HCT116 (cell line): ENCODE data around the gene ASB9. TPM values are rescaled to one million over a fixed set of nuclear protein-coding genes. Genes with fewer than 3 reads are reported as not detected.

Experiments
- ATAC-seq: fragments of 200-7000 bp; cut with Tn5 transposase; 2 replicates; pipeline ENCODE4 v1.9.1; 2020; ENCODE audit warnings: mild to moderate bottlenecking, moderate library complexity
- BruUV-seq: library from RNA; stranded (reverse); fragments of 400-500 nt; replicated peaks from 2 replicates; lab custom pipeline; 2021; lab: Mats Ljungman, UMichigan
- CTCF ChIA-PET: fragments of 300-600 bp; sonication (Branson Sonifier 250); formaldehyde crosslinking; loops from one replicate; lab custom pipeline; 2021; ENCODE audit warnings: antibody characterized with exemption; lab: Charles Lee
- POLR2A ChIA-PET: fragments of 300-600, 350-600 bp; sonication (Branson Sonifier 250); formaldehyde crosslinking; loops from one replicate; lab custom pipeline; 2021; ENCODE audit warnings: antibody characterized with exemption; lab: Charles Lee
- RAD21 ChIA-PET, 2 experiments: fragments of 300-600 bp; sonication (Branson Sonifier 250); formaldehyde crosslinking; loops; one replicate each; lab custom pipeline; 2023; ENCODE audit warnings: low total read pairs in 2 of 2; ENCODE audit not compliant: uncharacterized antibody in 2 of 2, unreplicated experiment in 2 of 2, low non-redundant PET in 1 of 2; lab: Charles Lee
- DNase-seq: peaks from one replicate; pipeline ENCODE4 v3.0.0-alpha.2; 2010; ENCODE audit warnings: low read depth, low spot score
- H2AFZ ChIP-seq: fragments of 200-600 bp; shearing (Covaris generic), sonication (generic); 2 replicates; pipeline ENCODE4 v1.6.1; 2017; ENCODE audit warnings: low read depth, mixed run types, mixed read lengths, antibody characterized with exemption, low read length; ENCODE audit not compliant: poor library complexity, severe bottlenecking
- H3K27ac ChIP-seq: 2 replicates; pipeline ENCODE4 v1.5.1; 2012; ENCODE audit warnings: low read depth, low read length
- H3K27me3 ChIP-seq: fragments of 200-600 bp; sonication (generic); 2 replicates; pipeline ENCODE4 v1.6.1; 2016; ENCODE audit warnings: mixed run types, low read length, mixed read lengths; ENCODE audit not compliant: insufficient read depth
- H3K36me3 ChIP-seq, 2 experiments: fragments of 200-500 bp in 1 of 2; fragments of 200-600 bp in 1 of 2; sonication (Bioruptor generic) in 1 of 2; sonication (generic) in 1 of 2; 2 replicates each; pipeline versions ENCODE4 v1.5.1 to v1.6.1; 2014 to 2016; ENCODE audit warnings: low read length in 2 of 2, inconsistent platforms in 1 of 2, mixed read lengths in 1 of 2, mixed run types in 1 of 2; ENCODE audit not compliant: insufficient read depth in 2 of 2, control insufficient read depth in 1 of 2
- H3K4me1 ChIP-seq, 2 experiments: fragments of 200-600 bp in 1 of 2; sonication (generic) in 1 of 2; 2 replicates each; pipeline versions ENCODE4 v1.5.1 to v1.6.1; 2012 to 2017; ENCODE audit warnings: low read length in 2 of 2, inconsistent platforms in 1 of 2, mild to moderate bottlenecking in 1 of 2, mixed read lengths in 1 of 2, mixed run types in 1 of 2, moderate library complexity in 1 of 2; ENCODE audit not compliant: insufficient read depth in 2 of 2, control insufficient read depth in 1 of 2
- H3K4me2 ChIP-seq: fragments of 200-600 bp; sonication (generic); 2 replicates; pipeline ENCODE4 v1.6.1; 2017; ENCODE audit warnings: mixed run types, low read length, mixed read lengths
- H3K4me3 ChIP-seq, 2 experiments: fragments of 200-600 bp in 1 of 2; sonication (generic) in 1 of 2; replicated peaks in 1 of 2; 2 replicates each; pipeline ENCODE4 v1.5.1; 2011 to 2016; ENCODE audit warnings: low read length in 2 of 2, control low read depth in 1 of 2, low read depth in 1 of 2, mild to moderate bottlenecking in 1 of 2, mixed read lengths in 1 of 2, mixed run types in 1 of 2
- H3K79me2 ChIP-seq: fragments of 200-600 bp; sonication (generic); 2 replicates; pipeline ENCODE4 v1.6.1; 2017; ENCODE audit warnings: mild to moderate bottlenecking, mixed run types, low read length, moderate library complexity, mixed read lengths; ENCODE audit not compliant: insufficient read depth
- H3K9ac ChIP-seq: fragments of 200-600 bp; sonication (generic); 2 replicates; pipeline ENCODE4 v1.6.1; 2016; ENCODE audit warnings: low read length, mixed read lengths
- H3K9me2 ChIP-seq: fragments of 200-600 bp; sonication (generic), shearing (Covaris generic); 2 replicates; pipeline ENCODE4 v1.6.1; 2017; ENCODE audit warnings: mixed run types, mild to moderate bottlenecking, moderate library complexity; ENCODE audit not compliant: insufficient read depth
- H3K9me3 ChIP-seq, 2 experiments: fragments of 200-500 bp in 1 of 2; fragments of 200-600 bp in 1 of 2; sonication (Bioruptor generic) in 1 of 2; sonication (generic) in 1 of 2; 2 replicates each; pipeline ENCODE4 v1.6.1; 2014 to 2017; ENCODE audit warnings: low read length in 2 of 2, mixed read lengths in 2 of 2, inconsistent platforms in 1 of 2, low read depth in 1 of 2, mild to moderate bottlenecking in 1 of 2, mixed run types in 1 of 2, moderate library complexity in 1 of 2; ENCODE audit not compliant: control insufficient read depth in 1 of 2, insufficient read depth in 1 of 2
- H4K20me1 ChIP-seq: fragments of 200-600 bp; sonication (generic), shearing (Covaris generic); 2 replicates; pipeline ENCODE4 v1.6.1; 2017; ENCODE audit warnings: mixed run types, mild to moderate bottlenecking, moderate library complexity; ENCODE audit not compliant: insufficient read depth
- ATF3 ChIP-seq: IDR thresholded peaks from 2 replicates; pipeline ENCODE4 v1.6.1; 2012
- CBX3 ChIP-seq: IDR thresholded peaks from 2 replicates; pipeline ENCODE4 v1.6.1; 2012; ENCODE audit warnings: low read depth
- CEBPB ChIP-seq: IDR thresholded peaks from 2 replicates; pipeline ENCODE4 v1.6.1; 2012; ENCODE audit warnings: low read depth
- CTCF ChIP-seq, 3 experiments: fragments of 200-600 bp in 1 of 3; sonication (generic) in 1 of 3; IDR thresholded peaks in 2 of 3; conservative IDR thresholded peaks in 1 of 3; 2 replicates each; pipeline ENCODE4 v1.5.1; 2012 to 2017; ENCODE audit warnings: low read depth in 2 of 3, low read length in 2 of 3, antibody characterized with exemption in 1 of 3, borderline replicate concordance in 1 of 3, control low read depth in 1 of 3, mild to moderate bottlenecking in 1 of 3, mixed read lengths in 1 of 3, mixed run types in 1 of 3, moderate library complexity in 1 of 3; ENCODE audit not compliant: insufficient read depth in 1 of 3
- EGR1 ChIP-seq: IDR thresholded peaks from 2 replicates; pipeline ENCODE4 v1.6.1; 2012; ENCODE audit warnings: low read depth
- ELF1 ChIP-seq: IDR thresholded peaks from 2 replicates; pipeline ENCODE4 v1.6.1; 2012; ENCODE audit warnings: low read depth, borderline replicate concordance
- EZH2 ChIP-seq: fragments of 200-600 bp; sonication (generic); IDR thresholded peaks from 2 replicates; pipeline ENCODE4 v1.6.1; 2017; ENCODE audit warnings: antibody characterized with exemption, mixed run types
- EZH2phosphoT487 ChIP-seq: fragments of 200-600 bp; IDR thresholded peaks from 2 replicates; pipeline ENCODE4 v1.6.1; 2018; ENCODE audit warnings: antibody characterized with exemption, borderline replicate concordance
- FOSL1 ChIP-seq: IDR thresholded peaks from 2 replicates; pipeline ENCODE4 v1.6.1; 2012; ENCODE audit warnings: low read depth
- JUND ChIP-seq: IDR thresholded peaks from 2 replicates; pipeline ENCODE4 v1.6.1; 2012
- MAX ChIP-seq: IDR thresholded peaks from 2 replicates; pipeline ENCODE4 v1.6.1; 2012
- POLR2A ChIP-seq: IDR thresholded peaks from 2 replicates; pipeline ENCODE4 v1.7.0; 2011; ENCODE audit warnings: borderline replicate concordance; ENCODE audit not compliant: insufficient read depth, insufficient read length; ENCODE audit errors: extremely low read depth
- RAD21 ChIP-seq: IDR thresholded peaks from 2 replicates; pipeline ENCODE4 v1.6.1; 2012; ENCODE audit warnings: low read depth, mild to moderate bottlenecking
- SIN3A ChIP-seq: IDR thresholded peaks from 2 replicates; pipeline ENCODE4 v1.6.1; 2012; ENCODE audit warnings: low read depth
- SP1 ChIP-seq: IDR thresholded peaks from 2 replicates; pipeline ENCODE4 v1.6.1; 2012; ENCODE audit warnings: low read depth
- SRF ChIP-seq: IDR thresholded peaks from 2 replicates; pipeline ENCODE4 v1.6.1; 2012; ENCODE audit warnings: low read depth
- TCF7L2 ChIP-seq: IDR thresholded peaks from 2 replicates; pipeline ENCODE4 v1.7.0; 2011; ENCODE audit warnings: borderline replicate concordance, inconsistent platforms; ENCODE audit not compliant: insufficient read depth, insufficient read length; ENCODE audit errors: extremely low read depth
- ZFX ChIP-seq: fragments of 450-650 bp; IDR thresholded peaks from 2 replicates; pipeline ENCODE4 v1.6.1; 2017
- ZNF274 ChIP-seq: fragments of 200-500 bp; sonication (Bioruptor generic); IDR thresholded peaks from 2 replicates; pipeline ENCODE4 v1.6.1; 2014; ENCODE audit warnings: mild to moderate bottlenecking, low read depth, low read length, inconsistent platforms
- intact Hi-C: fragments of 100-400 bp; cut with micrococcal nuclease; formaldehyde crosslinking; loops from 2 replicates; pipeline ENCODE4 v1.10.0; 2022
- total RNA-seq: library from RNA; stranded (reverse); gene quantifications from one replicate; pipeline ENCODE4 v1.2.1, GENCODE V29; 2021; ENCODE audit not compliant: unreplicated experiment
- TF ChIP-seq, protein P1 (sequence below): IDR thresholded peaks from 2 replicates; pipeline ENCODE4 v1.6.1; 2012; ENCODE audit warnings: low read depth

The ASB9 gene
- total RNA-seq, 1 experiment from 2014 or later = 2.9 TPM

DNA sequence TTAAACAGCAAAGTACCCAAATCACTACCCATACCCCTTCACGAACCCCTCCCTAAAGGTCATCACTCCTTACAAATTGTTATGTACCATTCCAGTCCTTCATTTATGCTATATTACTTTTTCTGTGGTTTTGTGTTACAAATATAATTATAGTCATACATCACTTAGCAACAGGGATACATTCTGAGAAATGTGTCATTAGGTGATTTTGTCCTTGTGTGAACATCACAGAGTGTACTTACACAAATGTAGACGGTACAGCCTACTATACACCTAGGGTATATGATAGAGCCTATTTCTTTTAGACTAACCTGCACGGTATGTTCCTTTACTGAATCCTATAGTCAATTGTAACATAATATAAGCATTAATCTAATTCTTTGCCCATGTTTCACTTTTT is 61.9 kb downstream of the ASB9 start (continued):
- TF ChIP-seq POLR2A = no peak
- TF ChIP-seq TCF7L2 = no peak

- intact Hi-C loops = no loop called here
- DNase-seq = no peak
- CTCF ChIA-PET = no interaction called here
These were observed 62.5 kb downstream of the ASB9 start for GRCh38 chrX:15207384-15207783.

More at GRCh38 chrX:15207384-15207783, 62.5 kb downstream of the ASB9 start:
- H3K27ac ChIP-seq = no peak overlapping the region
- no peaks in the 10 kb centered on the region for H3K79me2 ChIP-seq
- H3K36me3 ChIP-seq = no peaks in the 10 kb centered on the region
- no peaks in the 10 kb centered on the region for H3K4me1 ChIP-seq
- no peaks in the 10 kb centered on the region for H3K9me2 ChIP-seq
- no peak overlapping the region for H3K4me3 ChIP-seq
- no peaks in the 10 kb centered on the region for H3K27me3 ChIP-seq
- ChIA-PET POLR2A (no interaction called here), RAD21 (no interaction called here)
- H2AFZ ChIP-seq = no peak overlapping the region
- H3K9ac ChIP-seq = no peak overlapping the region
- TF ChIP-seq ZFX = no peak
- no peak for TF ChIP-seq POLR2A
- no peak for TF ChIP-seq CBX3
- TF ChIP-seq SRF = no peak
- no peak for TF ChIP-seq EGR1
- no peak for TF ChIP-seq EZH2
- TF ChIP-seq JUND = no peak
- TF ChIP-seq ELF1 = no peak
- no peak for TF ChIP-seq RAD21
- no peak for TF ChIP-seq FOSL1
- TF ChIP-seq CEBPB = no peak
- TF ChIP-seq SP1 = no peak
- TF ChIP-seq ZNF274 = no peak
- no peak for TF ChIP-seq CTCF (IDR thresholded peaks at IDR 0.05 in 2 of 3, conservative IDR thresholded peaks at IDR 0.05 in 1 of 3; ENCODE audit: borderline replicate concordance in 1 of 3, insufficient read depth in 1 of 3, low read depth in 2 of 3, low read length in 2 of 3)
- TF ChIP-seq, protein P1, sequence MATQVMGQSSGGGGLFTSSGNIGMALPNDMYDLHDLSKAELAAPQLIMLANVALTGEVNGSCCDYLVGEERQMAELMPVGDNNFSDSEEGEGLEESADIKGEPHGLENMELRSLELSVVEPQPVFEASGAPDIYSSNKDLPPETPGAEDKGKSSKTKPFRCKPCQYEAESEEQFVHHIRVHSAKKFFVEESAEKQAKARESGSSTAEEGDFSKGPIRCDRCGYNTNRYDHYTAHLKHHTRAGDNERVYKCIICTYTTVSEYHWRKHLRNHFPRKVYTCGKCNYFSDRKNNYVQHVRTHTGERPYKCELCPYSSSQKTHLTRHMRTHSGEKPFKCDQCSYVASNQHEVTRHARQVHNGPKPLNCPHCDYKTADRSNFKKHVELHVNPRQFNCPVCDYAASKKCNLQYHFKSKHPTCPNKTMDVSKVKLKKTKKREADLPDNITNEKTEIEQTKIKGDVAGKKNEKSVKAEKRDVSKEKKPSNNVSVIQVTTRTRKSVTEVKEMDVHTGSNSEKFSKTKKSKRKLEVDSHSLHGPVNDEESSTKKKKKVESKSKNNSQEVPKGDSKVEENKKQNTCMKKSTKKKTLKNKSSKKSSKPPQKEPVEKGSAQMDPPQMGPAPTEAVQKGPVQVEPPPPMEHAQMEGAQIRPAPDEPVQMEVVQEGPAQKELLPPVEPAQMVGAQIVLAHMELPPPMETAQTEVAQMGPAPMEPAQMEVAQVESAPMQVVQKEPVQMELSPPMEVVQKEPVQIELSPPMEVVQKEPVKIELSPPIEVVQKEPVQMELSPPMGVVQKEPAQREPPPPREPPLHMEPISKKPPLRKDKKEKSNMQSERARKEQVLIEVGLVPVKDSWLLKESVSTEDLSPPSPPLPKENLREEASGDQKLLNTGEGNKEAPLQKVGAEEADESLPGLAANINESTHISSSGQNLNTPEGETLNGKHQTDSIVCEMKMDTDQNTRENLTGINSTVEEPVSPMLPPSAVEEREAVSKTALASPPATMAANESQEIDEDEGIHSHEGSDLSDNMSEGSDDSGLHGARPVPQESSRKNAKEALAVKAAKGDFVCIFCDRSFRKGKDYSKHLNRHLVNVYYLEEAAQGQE = no peak
- TF ChIP-seq MAX = no peak
- TF ChIP-seq SIN3A = no peak
- no peak for TF ChIP-seq ATF3
- TF ChIP-seq EZH2phosphoT487 = no peak
- ATAC-seq = no peak
- BruUV-seq = no TSS peak
- no peak overlapping the region for H3K4me2 ChIP-seq
- H4K20me1 ChIP-seq = no peaks in the 10 kb centered on the region
- no peaks in the 10 kb centered on the region for H3K9me3 ChIP-seq
